Activated CD4-positive, alpha-beta T cell treated with anti-CD3 and anti-CD28 coated beads, Interleukin-2, amount 50 U/mL, for 48 hours (primary cell): ENCODE results near the gene SMURF2.
"Not testable (repeated sequence)": the region's sequence is repeated elsewhere in the genome, so short reads cannot be mapped to it uniquely, and the experiment has no call there.

ENCODE experiments used
- DNase-seq, 2 experiments: peaks; one replicate each; pipeline ENCODE4 v3.0.0-alpha.2; 2020

SMURF2 gene

DNA sequence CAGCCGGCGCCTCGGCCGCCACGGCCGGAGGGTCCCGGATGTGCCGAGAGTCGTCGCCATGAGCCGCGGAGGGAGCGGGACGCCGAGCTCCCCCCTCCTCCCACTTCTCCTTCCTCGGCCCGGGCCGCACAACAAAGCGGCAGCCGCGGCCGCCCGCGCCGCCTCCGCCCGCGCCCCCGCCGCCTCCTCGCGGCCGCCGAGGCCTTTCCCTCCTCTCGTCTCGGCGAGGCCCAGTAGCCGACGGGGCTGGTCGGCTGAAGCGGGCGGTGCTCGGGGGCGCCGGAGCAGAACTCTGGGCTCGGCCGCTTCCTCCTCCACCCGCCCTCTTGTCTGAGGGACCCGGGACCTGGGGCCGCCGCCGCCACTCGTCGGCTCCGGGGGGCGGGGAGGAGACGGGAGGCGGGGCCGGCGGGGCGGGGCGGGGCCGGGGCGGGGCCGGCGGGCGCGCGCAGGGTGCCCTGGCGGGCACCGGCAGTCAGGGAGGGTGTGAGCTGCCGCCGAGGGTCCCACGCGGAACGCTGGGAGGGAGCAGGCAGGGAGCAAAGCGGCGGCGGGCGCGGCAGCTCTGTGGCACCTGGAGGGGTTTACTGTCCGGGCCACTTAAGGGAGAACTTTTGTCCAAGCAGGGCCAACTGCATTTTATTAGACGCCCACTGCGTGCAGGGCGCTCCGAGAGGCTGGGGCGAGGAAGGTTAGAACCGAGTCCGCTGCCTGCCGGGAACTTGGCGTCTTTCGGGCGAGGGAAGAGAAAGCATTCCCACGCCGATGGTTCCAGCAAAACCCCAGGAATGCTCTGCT lies at the start of gene SMURF2:
TSS of gene SMURF2 (minus strand) at position 332 of the 798 bp plus-strand sequence. CDS start 427 bp downstream, outside the sequence.
- peak; percentile 70 to 76 for DNase-seq

DNA sequence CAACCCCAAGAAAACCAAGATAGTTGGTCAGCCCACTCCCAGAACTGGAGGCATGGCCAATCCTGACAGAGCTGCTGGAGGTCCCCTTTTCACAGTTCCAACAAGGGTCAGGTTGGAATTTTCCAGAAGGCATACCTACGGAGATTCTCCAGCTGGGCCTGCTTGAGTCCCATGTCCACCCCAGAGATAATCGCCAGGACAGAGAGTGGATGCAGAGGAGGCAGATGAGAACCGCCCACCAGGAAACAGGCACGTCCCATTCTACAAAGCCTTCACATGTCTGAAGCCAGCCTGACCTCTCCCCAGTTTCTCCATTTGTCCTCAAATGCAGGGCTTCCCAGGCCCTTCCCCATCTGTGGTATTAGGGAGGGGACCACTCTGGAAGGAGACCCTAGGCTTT lies 47.4 kb upstream of the SMURF2 start:
- no peak for DNase-seq

DNA sequence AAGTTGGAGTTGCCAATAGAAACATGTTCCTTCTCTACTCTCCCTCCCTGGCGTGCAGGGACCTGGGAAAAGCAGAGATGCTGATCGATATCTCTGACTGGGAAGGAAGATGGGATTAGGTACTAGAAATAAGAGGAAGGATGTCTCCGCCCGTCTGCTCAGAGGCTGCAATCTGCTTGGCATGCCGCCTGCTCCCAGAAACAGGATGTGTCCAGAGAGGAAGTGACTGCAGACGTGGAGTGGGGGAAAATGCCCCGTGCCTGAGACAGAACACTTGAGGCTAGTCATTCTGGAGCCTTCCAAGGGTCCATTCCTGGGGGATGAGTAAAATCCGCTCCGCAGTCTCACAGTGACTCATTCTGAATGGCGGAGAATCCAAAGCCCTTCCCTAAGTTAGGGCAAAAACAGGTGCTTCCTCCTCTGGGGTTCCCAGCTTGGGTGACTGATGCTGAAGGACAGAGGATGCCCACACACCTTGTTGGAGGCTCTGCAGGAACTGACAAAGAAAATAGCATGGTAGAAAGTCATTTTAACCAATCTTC lies 45.0 kb upstream of the SMURF2 start:
- no peak for DNase-seq

DNA sequence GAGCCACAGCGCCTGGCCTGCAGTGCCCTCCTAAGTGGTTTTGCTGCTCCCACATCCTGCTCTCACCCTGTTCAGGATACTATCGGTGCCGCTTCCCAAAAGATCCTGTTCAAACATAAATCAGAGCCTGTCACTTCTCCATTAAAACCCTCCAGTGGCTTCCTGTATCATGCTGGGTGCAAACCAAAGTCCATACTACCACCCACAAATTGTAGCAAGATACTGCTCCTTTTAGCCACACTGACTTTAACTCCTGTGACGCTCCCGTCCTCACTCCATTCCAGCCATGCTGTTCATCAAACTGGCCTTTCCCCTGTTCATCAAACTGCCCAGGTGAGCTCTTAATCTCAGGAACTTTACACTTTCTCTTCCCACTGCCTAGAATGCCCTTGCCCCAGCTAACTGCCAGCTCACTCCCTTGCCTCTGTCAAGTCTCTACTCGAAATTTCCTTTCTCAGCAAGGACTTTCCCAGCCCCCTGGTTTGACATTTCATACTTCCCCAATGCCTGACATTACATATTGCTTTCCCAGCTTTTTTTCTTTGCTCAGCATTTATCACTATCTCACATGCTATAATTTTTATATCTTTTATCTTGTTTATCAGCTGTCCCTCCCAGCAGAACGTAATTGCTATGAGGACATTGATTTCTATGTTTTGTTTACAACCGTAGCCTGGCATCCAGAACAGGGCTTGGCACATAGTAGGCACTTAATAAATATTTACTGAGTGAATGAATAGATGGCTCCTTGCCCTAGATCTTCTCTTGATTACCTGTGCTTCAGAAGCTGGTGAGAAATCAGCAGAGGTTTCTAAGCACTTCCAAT lies 44.3 kb upstream of the SMURF2 start:
- no peak for DNase-seq

DNA sequence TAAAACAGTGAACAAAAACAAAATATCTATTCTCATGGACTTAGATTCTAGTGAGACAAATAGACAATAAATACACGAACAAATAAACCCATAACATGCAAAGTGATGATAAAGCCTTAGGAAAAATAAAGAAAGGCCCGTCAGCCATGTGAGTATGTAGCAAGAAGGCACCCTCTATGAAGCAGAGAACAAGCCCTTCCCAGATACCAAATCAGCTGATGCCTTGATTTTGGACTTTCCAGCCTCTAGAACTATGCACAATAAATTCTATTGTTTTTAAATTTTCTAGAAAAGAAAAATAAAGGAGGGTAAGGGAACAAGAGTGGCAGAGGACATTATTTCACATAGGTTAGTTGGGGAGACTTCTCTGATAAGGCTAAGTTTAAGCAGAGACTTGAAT lies 40.7 kb upstream of the SMURF2 start:
- DNase-seq, result no peak

DNA sequence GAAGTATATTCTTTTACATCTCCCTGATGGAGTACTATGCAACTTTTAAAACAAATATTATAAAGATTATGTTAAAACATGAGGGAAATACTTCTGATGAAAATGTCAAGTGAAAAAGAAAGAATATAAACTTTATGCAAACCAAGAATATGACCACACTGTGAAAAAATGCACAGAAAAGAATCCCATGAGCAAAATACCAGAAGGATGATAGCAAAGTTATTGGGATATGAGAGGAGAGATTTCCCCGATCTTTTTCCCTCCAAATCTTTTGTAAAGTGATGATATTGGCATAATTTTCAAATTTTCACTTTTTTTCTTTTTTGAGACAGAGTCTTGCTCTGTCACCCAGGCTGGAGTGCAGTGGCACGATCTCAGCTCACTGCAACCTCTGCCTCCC lies 36.6 kb upstream of the SMURF2 start:
- no peak for DNase-seq

DNA sequence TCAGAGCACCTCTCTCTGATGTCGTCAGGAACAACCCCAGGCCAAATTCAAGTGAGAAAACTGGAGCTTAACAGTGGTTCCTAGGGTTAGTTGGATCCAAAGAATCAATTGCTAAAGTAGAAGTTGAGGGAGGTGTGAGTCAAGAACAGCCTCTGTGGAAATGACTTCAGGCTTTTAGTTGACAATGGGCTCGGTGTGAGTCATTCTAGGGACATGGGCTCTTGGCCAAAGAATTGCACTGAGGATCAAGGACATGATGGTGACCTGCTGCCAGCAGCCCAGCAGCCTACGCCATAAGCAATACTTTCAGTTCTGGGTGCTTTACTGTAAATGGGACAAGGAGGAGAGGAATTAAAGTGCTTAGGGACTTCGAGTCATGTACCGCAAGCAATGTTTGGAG lies 32.1 kb upstream of the SMURF2 start:
- DNase-seq, result no peak

DNA sequence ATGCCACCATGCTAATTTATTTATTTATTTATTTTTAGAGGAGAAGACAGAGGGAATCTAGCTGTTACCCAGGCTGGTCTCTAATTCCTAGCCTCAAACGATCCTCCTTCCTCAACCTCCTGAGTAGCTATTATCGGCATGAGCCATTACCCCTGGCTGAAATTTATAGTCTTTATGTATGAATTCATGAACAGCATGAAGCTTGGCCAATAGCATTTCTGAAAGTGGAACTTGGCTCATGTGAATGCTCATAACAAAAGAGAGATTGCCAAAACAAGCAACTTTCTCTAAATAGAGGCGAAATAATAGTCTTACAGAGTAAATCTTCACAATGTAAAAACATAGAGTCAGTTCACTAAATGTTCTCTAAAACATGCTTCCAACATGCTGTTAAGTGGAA lies 30.1 kb upstream of the SMURF2 start:
- DNase-seq, result no peak

DNA sequence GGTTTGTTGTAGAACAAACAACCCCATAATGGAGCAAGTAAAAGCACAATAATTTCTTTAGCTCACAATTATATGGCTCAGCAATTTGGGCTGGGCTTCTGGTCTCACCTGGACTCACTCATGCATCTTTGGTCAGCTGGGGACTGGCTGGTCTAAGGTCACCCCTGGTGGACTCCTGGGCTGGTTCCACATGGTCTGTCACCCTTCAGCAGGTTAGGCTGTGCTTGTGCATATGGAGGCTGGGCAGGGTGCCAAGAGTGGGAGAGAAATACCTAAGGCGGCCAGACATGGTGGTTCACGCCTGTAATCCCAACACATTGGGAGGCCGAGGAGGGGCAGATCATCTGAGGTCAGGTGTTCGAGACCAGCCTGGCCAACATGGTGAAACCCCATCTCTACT lies 27.0 kb upstream of the SMURF2 start:
- DNase-seq, result no peak

DNA sequence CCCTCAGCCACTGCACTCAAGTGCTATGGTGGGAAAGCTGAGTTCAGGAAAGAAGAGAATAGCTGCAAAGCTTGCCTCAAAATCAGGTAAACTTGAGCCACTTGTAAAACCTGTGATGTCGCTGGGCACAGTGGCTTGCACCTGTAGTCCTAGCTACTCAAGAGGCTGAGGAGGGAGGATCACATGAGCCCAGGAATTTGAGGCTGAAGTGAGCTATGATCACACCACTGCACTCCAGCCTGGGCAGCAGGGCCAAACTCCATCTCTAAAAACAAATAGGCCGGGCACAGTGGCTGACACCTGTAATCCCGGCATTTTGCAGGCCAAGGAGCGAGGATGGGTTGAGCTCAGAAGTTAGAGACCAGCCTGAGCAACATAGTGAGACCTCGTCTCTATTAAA lies 26.4 kb upstream of the SMURF2 start:
- no peak for DNase-seq

DNA sequence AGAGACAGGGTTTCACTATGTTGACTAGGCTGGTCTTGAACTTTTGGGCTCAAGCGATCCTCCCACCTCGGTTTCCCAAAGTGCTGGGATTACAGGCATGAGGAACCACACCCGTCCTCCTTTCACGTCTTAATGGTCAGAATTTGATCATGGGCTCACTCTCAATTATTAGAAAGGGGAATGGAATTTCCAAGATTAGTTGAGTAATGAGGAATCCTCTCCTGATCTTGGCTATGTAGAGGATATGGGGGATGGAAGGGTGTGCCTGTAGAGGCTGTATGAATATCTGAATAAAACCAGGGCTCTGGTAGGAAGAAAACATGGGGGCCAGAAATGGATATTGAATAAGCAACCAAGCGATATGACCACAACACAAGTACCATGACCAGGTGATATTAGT lies 25.9 kb upstream of the SMURF2 start:
- no peak for DNase-seq

DNA sequence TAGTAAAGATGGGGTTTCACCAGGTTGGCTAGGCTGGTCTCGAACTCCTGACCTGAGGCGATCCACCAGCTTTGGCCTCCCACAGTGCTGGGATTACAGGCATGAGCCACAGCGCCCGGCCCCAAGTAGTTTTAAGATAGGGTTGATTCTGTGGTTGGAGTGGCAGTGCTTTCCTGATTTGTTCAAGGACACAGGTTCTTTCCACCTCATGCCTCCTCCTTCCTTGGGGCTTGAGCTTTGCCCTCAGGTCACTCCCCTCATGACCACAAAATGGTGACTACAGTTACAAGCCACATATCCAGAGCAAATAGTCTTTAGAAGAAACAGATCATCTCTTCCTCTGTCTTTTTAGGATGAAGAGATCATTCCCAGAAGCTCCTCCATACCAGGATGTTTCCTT lies 25.3 kb upstream of the SMURF2 start:
- DNase-seq, result no peak

DNA sequence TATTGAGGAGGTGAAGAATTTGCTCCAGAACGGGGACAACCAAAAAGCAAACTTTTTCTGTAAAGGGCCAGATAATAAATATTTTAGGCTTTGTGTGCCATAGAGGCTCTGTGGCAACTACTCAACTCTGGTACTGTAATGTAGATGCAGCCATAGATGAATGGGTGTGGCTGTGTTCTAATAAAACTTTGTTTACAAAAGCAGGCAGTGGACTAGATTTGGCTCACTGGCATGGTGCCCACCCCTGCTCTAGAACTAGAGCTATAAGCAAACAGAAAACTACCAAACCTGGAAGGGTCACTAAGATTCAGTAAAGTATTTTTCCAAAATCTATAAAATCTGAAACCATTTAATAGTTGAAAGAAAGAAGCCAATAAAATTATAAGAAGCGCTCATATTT lies 24.6 kb upstream of the SMURF2 start:
- DNase-seq, result no peak

DNA sequence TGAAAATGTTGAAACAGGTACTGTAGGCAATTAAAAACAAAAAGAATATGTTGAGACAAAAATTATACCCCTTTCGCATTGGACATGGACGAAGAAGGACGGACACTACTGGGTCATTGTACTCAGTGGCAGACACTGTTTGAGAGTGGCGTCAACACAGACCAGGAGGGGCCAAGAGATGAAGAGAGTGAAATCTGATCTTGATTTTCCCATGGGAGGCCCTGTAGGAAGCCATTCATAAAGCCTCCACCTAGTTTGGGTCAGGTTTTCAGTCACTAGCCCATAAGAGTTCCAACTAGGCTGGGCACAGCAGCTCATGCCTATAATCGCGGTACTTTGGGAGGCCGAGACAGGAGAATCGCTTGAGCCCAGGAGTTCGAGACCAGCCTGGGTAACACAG lies 23.6 kb upstream of the SMURF2 start:
- DNase-seq, result no peak

DNA sequence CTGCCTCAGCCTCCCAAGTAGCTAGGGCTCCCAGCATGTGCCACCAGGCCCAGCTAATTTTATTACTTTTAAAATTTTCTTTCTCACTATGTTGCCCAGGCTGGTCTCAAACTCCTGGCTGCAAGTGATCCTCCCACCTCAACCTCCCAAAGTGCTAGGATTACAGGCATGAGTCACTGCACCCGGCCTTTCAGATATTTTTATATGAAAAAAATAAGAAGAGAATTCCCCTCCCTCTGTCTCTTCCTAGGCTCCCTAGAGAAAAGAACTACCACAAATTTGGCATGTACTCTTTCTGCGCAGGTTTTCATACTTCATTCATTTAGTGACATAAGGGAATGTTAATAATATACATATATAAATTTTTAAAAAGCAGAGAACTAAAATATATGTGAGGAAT lies 21.7 kb upstream of the SMURF2 start:
- no peak for DNase-seq

DNA sequence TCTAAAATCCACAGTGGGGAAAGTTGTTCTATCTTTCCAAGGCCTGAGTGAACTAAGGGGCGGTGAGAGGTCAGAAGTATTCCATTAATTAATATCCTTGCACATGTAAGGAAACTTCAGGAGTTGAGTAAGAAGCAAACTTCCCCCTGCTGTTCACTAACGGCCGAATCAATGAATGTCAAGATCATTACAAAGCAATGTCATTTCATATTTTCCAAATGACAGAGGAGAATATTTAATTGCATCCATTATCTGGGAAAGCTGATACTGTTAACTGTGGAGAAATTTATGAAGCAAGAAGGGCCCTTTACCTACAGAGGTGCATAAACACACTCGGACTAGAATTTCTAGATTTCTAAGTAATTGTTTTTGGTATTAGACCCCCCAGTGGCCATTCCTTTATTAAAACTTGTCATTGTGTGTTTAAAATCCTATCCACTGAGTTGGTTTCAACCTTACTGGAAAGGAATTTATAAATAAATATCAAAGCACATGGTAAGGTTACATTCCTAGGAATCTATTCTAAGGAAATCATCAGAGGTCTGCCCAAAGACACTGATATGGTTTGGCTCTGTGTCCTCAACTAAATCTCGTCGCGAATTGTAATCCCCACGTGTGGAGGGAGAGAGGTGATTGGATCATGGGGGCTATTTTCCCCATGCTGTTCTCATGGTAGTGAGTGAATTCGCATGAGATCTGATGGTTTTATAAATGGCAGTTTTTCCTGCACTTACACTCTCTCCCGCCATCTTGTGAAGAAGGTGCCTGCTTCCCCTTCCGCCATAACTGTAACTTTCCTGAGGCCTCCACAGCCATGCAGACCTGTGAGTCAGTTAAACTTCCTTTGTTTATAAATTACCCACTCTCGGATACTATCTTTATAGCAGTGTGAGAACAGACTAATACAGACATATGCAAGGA lies 20.4 kb upstream of the SMURF2 start:
- DNase-seq, result no peak

DNA sequence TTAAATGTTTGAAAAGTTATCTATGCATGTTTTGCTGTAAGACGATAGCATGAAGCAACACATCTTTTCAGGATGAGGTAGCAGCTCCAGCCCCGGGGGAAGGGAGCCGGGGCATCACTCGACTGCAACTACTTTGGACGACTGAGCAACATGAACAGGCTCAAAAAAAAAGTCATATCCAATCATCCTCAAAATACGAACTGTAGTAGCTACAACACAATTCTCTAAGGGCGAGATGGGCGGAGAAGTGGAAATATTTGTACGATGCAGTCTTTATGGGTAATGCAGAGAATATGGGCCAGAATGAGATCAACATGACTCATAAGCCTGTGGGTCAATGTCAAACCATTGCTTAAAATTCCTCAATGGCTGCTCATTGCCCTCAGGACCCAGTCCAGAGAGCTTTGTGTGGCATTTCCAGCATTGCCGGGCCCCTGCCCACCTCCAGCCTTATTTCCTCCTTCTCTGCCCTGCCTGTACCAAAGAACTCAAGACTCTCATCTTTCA lies 17.7 kb upstream of the SMURF2 start:
- DNase-seq, result no peak

DNA sequence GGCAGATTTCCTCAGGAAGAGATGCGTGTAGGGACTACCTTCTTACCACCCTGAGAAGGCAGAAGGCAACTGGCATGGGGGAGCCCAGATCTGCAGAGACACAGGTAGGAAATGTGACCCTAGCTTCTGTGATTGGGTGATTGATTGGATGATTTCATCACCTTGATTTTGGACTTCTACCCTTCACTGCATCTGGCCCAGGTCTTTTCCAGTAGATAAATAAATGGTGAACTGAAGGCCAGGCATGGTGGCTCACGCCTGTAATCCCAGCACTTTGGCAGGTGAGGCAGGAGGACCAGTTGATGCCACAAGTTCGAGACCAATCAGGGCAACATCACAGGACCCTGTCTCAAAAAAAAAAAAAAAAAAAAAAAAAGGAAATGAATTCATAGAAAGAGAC lies 14.7 kb upstream of the SMURF2 start:
- no peak for DNase-seq

DNA sequence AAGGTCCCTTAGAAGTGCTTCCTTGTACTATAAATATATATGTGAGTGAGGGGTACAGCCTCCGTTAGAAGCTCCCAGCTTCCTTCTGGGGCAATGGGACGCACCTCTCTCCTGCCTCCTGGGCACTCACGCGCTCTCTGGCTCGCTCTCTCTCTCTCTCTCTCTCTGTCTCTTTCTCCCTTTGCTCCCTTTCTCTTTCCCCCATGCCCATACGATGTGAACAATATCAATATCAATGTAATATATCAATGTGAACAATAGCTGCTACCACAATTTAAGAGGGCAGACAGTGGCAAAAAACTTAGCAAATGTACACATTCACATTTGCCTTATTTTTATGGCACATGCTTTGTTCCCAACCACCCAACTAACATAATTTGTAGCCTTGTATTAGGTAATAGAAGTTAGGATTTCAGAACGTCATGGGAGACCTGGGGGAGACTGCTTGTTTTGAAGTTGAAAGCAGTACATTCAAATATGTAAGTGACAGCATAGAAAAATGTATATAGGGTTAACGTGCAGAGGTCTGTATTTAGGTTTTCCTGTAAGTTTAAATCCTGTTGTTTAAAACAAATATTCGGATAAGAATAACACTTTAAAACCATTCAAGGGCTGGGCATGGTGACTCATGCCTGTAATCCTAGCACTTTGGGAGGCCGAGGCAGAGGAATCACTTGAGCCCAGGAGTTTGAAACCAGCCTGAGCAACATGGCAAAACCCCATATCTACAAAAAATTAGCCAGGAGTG lies 8.9 kb upstream of the SMURF2 start:
- DNase-seq, result not testable (repeated sequence)

DNA sequence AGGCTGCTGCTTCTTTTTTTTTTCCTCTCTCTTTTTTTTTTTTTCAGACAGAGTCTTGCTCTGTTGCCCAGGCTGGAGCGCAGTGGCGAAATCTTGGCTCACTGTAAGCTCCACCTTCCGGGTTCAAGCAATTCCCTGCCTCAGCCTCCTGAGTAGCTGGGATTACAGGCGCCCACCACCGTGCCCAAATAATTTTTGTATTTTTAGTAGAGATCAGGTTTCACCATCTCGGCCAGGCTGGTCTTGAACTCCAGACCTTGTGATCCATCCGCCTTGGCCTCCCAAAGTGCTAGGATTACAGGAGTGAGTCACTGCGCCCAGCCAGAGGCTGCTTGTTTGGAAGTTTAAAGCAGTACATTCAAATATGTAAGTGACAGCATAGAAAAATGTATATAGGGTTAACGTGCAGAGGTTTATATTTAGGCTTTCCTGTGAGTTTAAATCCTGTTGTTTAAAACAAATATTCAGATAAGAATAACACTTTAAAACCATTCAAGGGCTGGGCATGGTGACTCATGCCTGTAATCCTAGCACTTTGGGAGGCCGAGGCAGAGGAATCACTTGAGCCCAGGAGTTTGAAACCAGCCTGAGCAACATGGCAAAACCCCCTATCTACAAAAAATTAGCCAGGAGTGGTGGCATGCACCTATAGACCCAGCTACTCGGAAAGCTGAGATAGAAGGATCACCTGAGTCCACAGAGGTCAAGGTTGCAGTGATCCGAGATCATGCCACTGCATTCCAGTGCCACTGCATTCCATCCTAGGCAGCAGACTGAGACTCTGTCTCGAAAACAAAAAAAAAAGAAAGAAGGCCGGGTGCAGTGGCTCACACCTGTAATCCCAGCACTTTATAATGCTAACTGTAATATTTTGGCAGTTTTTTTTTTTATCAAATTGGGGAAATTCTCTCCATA lies 6.0 kb upstream of the SMURF2 start:
- not testable (repeated sequence) for DNase-seq
